HCT116 (cell line): ENCODE measurements around the gene FGD5. TPM values are rescaled to one million over a fixed set of nuclear protein-coding genes. Genes with fewer than 3 reads are reported as not detected.

Experiments
- ATAC-seq: fragments of 200-7000 bp; cut with Tn5 transposase; 2 replicates; pipeline ENCODE4 v1.9.1; 2020; ENCODE audit warnings: mild to moderate bottlenecking, moderate library complexity
- BruUV-seq: library from RNA; stranded (reverse); fragments of 400-500 nt; replicated peaks from 2 replicates; lab custom pipeline; 2021; lab: Mats Ljungman, UMichigan
- CTCF ChIA-PET: fragments of 300-600 bp; sonication (Branson Sonifier 250); formaldehyde crosslinking; loops from one replicate; lab custom pipeline; 2021; ENCODE audit warnings: antibody characterized with exemption; lab: Charles Lee
- POLR2A ChIA-PET: fragments of 300-600, 350-600 bp; sonication (Branson Sonifier 250); formaldehyde crosslinking; loops from one replicate; lab custom pipeline; 2021; ENCODE audit warnings: antibody characterized with exemption; lab: Charles Lee
- RAD21 ChIA-PET, 2 experiments: fragments of 300-600 bp; sonication (Branson Sonifier 250); formaldehyde crosslinking; loops; one replicate each; lab custom pipeline; 2023; ENCODE audit warnings: low total read pairs in 2 of 2; ENCODE audit not compliant: uncharacterized antibody in 2 of 2, unreplicated experiment in 2 of 2, low non-redundant PET in 1 of 2; lab: Charles Lee
- DNase-seq: peaks from one replicate; pipeline ENCODE4 v3.0.0-alpha.2; 2010; ENCODE audit warnings: low read depth, low spot score
- H2AFZ ChIP-seq: fragments of 200-600 bp; shearing (Covaris generic), sonication (generic); 2 replicates; pipeline ENCODE4 v1.6.1; 2017; ENCODE audit warnings: low read depth, mixed run types, mixed read lengths, antibody characterized with exemption, low read length; ENCODE audit not compliant: poor library complexity, severe bottlenecking
- H3K27ac ChIP-seq: 2 replicates; pipeline ENCODE4 v1.5.1; 2012; ENCODE audit warnings: low read depth, low read length
- H3K27me3 ChIP-seq: fragments of 200-600 bp; sonication (generic); 2 replicates; pipeline ENCODE4 v1.6.1; 2016; ENCODE audit warnings: mixed run types, low read length, mixed read lengths; ENCODE audit not compliant: insufficient read depth
- H3K36me3 ChIP-seq, 2 experiments: fragments of 200-500 bp in 1 of 2; fragments of 200-600 bp in 1 of 2; sonication (Bioruptor generic) in 1 of 2; sonication (generic) in 1 of 2; 2 replicates each; pipeline versions ENCODE4 v1.5.1 to v1.6.1; 2014 to 2016; ENCODE audit warnings: low read length in 2 of 2, inconsistent platforms in 1 of 2, mixed read lengths in 1 of 2, mixed run types in 1 of 2; ENCODE audit not compliant: insufficient read depth in 2 of 2, control insufficient read depth in 1 of 2
- H3K4me1 ChIP-seq, 2 experiments: fragments of 200-600 bp in 1 of 2; sonication (generic) in 1 of 2; 2 replicates each; pipeline versions ENCODE4 v1.5.1 to v1.6.1; 2012 to 2017; ENCODE audit warnings: low read length in 2 of 2, inconsistent platforms in 1 of 2, mild to moderate bottlenecking in 1 of 2, mixed read lengths in 1 of 2, mixed run types in 1 of 2, moderate library complexity in 1 of 2; ENCODE audit not compliant: insufficient read depth in 2 of 2, control insufficient read depth in 1 of 2
- H3K4me2 ChIP-seq: fragments of 200-600 bp; sonication (generic); 2 replicates; pipeline ENCODE4 v1.6.1; 2017; ENCODE audit warnings: mixed run types, low read length, mixed read lengths
- H3K4me3 ChIP-seq, 2 experiments: fragments of 200-600 bp in 1 of 2; sonication (generic) in 1 of 2; replicated peaks in 1 of 2; 2 replicates each; pipeline ENCODE4 v1.5.1; 2011 to 2016; ENCODE audit warnings: low read length in 2 of 2, control low read depth in 1 of 2, low read depth in 1 of 2, mild to moderate bottlenecking in 1 of 2, mixed read lengths in 1 of 2, mixed run types in 1 of 2
- H3K79me2 ChIP-seq: fragments of 200-600 bp; sonication (generic); 2 replicates; pipeline ENCODE4 v1.6.1; 2017; ENCODE audit warnings: mild to moderate bottlenecking, mixed run types, low read length, moderate library complexity, mixed read lengths; ENCODE audit not compliant: insufficient read depth
- H3K9ac ChIP-seq: fragments of 200-600 bp; sonication (generic); 2 replicates; pipeline ENCODE4 v1.6.1; 2016; ENCODE audit warnings: low read length, mixed read lengths
- H3K9me2 ChIP-seq: fragments of 200-600 bp; sonication (generic), shearing (Covaris generic); 2 replicates; pipeline ENCODE4 v1.6.1; 2017; ENCODE audit warnings: mixed run types, mild to moderate bottlenecking, moderate library complexity; ENCODE audit not compliant: insufficient read depth
- H3K9me3 ChIP-seq, 2 experiments: fragments of 200-500 bp in 1 of 2; fragments of 200-600 bp in 1 of 2; sonication (Bioruptor generic) in 1 of 2; sonication (generic) in 1 of 2; 2 replicates each; pipeline ENCODE4 v1.6.1; 2014 to 2017; ENCODE audit warnings: low read length in 2 of 2, mixed read lengths in 2 of 2, inconsistent platforms in 1 of 2, low read depth in 1 of 2, mild to moderate bottlenecking in 1 of 2, mixed run types in 1 of 2, moderate library complexity in 1 of 2; ENCODE audit not compliant: control insufficient read depth in 1 of 2, insufficient read depth in 1 of 2
- H4K20me1 ChIP-seq: fragments of 200-600 bp; sonication (generic), shearing (Covaris generic); 2 replicates; pipeline ENCODE4 v1.6.1; 2017; ENCODE audit warnings: mixed run types, mild to moderate bottlenecking, moderate library complexity; ENCODE audit not compliant: insufficient read depth
- CBX3 ChIP-seq: IDR thresholded peaks from 2 replicates; pipeline ENCODE4 v1.6.1; 2012; ENCODE audit warnings: low read depth
- ELF1 ChIP-seq: IDR thresholded peaks from 2 replicates; pipeline ENCODE4 v1.6.1; 2012; ENCODE audit warnings: low read depth, borderline replicate concordance
- FOSL1 ChIP-seq: IDR thresholded peaks from 2 replicates; pipeline ENCODE4 v1.6.1; 2012; ENCODE audit warnings: low read depth
- POLR2A ChIP-seq: IDR thresholded peaks from 2 replicates; pipeline ENCODE4 v1.7.0; 2011; ENCODE audit warnings: borderline replicate concordance; ENCODE audit not compliant: insufficient read depth, insufficient read length; ENCODE audit errors: extremely low read depth
- REST ChIP-seq: IDR thresholded peaks from 2 replicates; pipeline ENCODE4 v1.6.1; 2012; ENCODE audit warnings: low read depth
- SIN3A ChIP-seq: IDR thresholded peaks from 2 replicates; pipeline ENCODE4 v1.6.1; 2012; ENCODE audit warnings: low read depth
- intact Hi-C: fragments of 100-400 bp; cut with micrococcal nuclease; formaldehyde crosslinking; loops from 2 replicates; pipeline ENCODE4 v1.10.0; 2022
- total RNA-seq: library from RNA; stranded (reverse); gene quantifications from one replicate; pipeline ENCODE4 v1.2.1, GENCODE V29; 2021; ENCODE audit not compliant: unreplicated experiment

Gene FGD5
- total RNA-seq, 1 experiment from 2014 or later: 0.22 TPM

GRCh38 chr3:14880447-14881106 is 61.8 kb downstream of the FGD5 start:
- no peak overlapping the region for H3K27ac ChIP-seq
- ChIA-PET POLR2A (no interaction called here), RAD21 (no interaction called here)
- no peak for DNase-seq
- no peaks in the 10 kb centered on the region for H3K9me2 ChIP-seq
- H3K9ac ChIP-seq: no peak overlapping the region
- TF ChIP-seq SIN3A: no peak
- no peak for TF ChIP-seq CBX3
- TF ChIP-seq REST: no peak
- TF ChIP-seq POLR2A: no peak
- TF ChIP-seq FOSL1: no peak
- no peak for TF ChIP-seq ELF1
- TF ChIP-seq, all 23 proteins: peak for 0
- Histone ChIP-seq H3K4me2 (no peak overlapping the region), H2AFZ (no peak overlapping the region), H3K27me3 (peaks cover 6% of the 10 kb centered on the region; the same call in 1 of the 2 replicates), H3K36me3 (no peaks in the 10 kb centered on the region), H3K9me3 (no peaks in the 10 kb centered on the region), H3K4me3 (no peak overlapping the region), H4K20me1 (no peaks in the 10 kb centered on the region), H3K4me1 (peaks cover 0 to 8% of the 10 kb centered on the region in 2 experiments; a peak in 1 of 4 replicates), H3K79me2 (no peaks in the 10 kb centered on the region)
- ATAC-seq: no peak
- intact Hi-C loops: no loop called here
- CTCF ChIA-PET: no interaction called here
- BruUV-seq: no TSS peak
